SW480 (cell line): ENCODE data around the gene TIPARP.

Source experiments
- DNase-seq: peaks from one replicate; pipeline ENCODE4 v3.0.0-alpha.2; 2016; ENCODE audit warnings: low spot score

Gene TIPARP

DNA sequence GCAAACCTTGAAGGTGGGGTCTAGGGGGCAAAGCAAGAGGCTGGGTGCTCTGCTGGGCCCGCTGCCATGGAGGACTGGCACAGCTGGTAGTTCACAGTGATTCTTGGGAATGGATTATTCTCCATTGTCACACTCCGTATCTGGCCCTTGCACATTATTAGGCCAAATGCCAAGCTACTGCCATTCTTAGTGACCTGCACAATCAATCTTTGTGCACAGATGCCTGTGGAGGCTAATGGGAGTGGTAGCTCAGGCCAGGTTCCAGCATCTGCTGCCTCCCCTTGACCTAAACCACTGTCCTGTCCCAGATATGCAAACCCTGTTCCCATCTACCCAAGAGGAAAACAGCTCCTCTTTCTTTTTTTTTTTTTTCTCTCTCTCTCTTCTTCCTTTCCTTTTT lies 67.5 kb downstream of the TIPARP start:
- no peak for DNase-seq

- DNase-seq = no peak
These were observed 68.0 kb downstream of the TIPARP start for GRCh38 chr3:156742401-156742800.

- DNase-seq = no peak
These were observed 69.5 kb downstream of the TIPARP start for GRCh38 chr3:156743859-156744258.

DNA sequence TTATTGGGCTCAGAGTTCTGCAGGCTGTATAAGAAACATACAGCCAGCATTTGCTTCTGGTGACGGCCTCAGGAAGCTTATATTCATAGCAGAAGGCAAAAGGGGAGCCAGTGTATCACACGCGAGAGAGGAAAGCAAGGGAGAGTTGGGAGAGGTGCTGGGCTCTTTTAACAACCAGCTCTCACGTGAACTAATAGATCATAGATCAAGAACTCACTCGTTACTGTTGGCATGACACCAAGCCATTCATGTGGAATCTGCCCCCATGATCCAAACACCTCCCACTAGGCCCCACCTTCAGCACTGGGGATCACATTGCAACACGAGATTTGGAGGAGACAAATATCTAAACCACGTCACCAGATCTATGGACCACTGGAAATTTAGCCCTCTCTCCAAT lies 70.2 kb downstream of the TIPARP start:
- no peak for DNase-seq

DNA sequence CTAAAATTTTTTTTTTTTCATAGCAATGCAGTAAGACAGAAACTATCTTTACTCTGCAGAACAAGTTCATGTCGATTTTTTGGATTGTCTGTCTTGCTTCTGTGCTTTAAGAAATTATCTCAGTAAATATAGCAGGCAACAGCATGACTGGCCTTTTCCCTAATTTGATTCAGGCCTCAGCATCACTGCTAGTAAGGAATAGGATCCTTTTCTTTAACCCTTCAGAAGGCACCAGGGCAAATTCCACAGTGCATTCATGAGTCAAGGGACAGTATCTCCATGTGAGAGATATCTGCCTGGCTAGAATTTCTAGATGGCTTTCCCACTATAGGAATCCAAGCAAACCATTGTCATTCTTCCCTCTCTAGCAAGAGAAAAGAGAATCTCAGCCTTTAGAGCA lies 71.4 kb downstream of the TIPARP start:
- DNase-seq = no peak

DNA sequence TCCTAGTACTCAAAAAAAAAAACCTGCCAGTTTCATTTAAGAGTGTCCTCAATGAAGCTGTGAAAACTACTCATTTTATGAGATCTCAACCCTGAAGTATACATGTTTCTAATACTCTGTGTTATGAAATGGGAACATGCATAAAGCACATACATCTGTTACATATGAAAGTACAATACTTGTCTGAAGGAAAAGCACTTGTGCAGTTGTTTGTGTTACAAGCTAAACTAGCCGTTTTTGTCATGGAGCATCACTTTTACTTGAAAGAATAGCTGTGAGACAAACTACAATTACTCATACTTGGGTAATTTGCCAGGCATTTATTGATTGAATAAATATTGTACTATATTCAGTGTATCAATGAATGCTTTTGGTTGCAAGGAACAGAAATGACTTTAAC lies 72.7 kb downstream of the TIPARP start:
- no peak for DNase-seq

GRCh38 chr3:156749244-156749643 lies 74.9 kb downstream of the TIPARP start:
- peak; percentile 90 for DNase-seq

- peak; percentile 97 for DNase-seq
These were observed 75.9 kb downstream of the TIPARP start for GRCh38 chr3:156750191-156750873.

- DNase-seq = no peak
These were observed 76.5 kb downstream of the TIPARP start for GRCh38 chr3:156750874-156751245.

DNA sequence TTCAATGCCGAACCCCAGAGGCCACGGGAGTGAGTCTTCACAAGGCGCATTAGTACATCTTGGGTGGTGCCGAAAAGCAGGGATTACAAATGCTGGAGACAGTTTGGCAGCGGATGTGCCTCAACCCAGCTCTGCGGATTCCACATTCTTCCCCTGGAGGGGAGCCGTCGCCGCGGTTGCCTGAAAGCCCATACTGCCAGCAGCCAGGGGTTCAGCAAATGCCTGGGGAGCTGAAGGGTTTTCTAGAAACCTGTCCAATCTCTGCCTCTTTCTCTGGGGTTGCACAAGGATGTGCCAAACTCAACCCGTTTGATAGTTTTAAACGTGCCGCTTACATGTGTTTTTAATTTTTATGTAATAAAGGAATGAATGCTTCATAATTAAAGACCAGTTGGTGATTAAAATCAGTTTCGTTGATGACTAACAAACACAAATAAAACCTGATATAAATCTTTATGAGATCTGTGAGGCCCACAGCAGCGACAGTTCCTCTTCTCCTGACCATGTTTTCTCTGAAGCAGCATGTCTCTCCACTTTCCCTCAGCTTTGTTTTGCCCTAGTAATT lies 77.2 kb downstream of the TIPARP start:
- peak; percentile 90 for DNase-seq
